Thyroid gland (tissue), 4 donors: ENCODE results near the gene CCDC70. TPM values are rescaled to one million over a fixed set of nuclear protein-coding genes. Genes with fewer than 3 reads are reported as not detected.

Experiments
- DNase-seq, 2 donors: peaks; one replicate each; pipeline ENCODE4 v3.0.0-alpha.2; 2019
- H3K27ac ChIP-seq, 3 donors: fragments of 200-600 bp; sonication (generic); 1 replicate in 2 of 3; 2 replicates in 1 of 3; pipeline ENCODE4 v1.5.1; 2016 to 2019; ENCODE audit warnings: mild to moderate bottlenecking in 1 of 3, moderate library complexity in 1 of 3
- H3K27me3 ChIP-seq: fragments of 200-600 bp; sonication (generic); one replicate; pipeline ENCODE4 v1.5.1; 2019
- H3K36me3 ChIP-seq, 2 donors: fragments of 200-600 bp; sonication (generic); one replicate each; pipeline ENCODE4 v1.5.1; 2016 to 2019
- H3K4me1 ChIP-seq, 2 donors: fragments of 200-600 bp; sonication (generic); one replicate each; pipeline ENCODE4 v1.5.1; 2017 to 2019
- H3K4me3 ChIP-seq, 3 donors: fragments of 200-600 bp; sonication (generic); replicated peaks in 1 of 3; 1 replicate in 2 of 3; 2 replicates in 1 of 3; pipeline ENCODE4 v1.5.1; 2016; ENCODE audit warnings: mild to moderate bottlenecking in 1 of 3
- H3K9me3 ChIP-seq: fragments of 200-600 bp; sonication (generic); one replicate; pipeline ENCODE4 v1.5.1; 2017
- CTCF ChIP-seq, 6 experiments: fragments of 200-600 bp in 3 of 6; fragments of 450-650 bp in 3 of 6; sonication (generic) in 3 of 6; IDR thresholded peaks; one replicate each; pipeline ENCODE4 v1.5.1; 2016 to 2019; ENCODE audit warnings: antibody characterized with exemption in 6 of 6, mild to moderate bottlenecking in 2 of 6, inconsistent platforms in 1 of 6, moderate library complexity in 1 of 6
- POLR2A ChIP-seq, 2 donors: fragments of 450-650 bp; IDR thresholded peaks; one replicate each; pipeline ENCODE4 v1.6.1; 2017; ENCODE audit warnings: antibody characterized with exemption in 2 of 2, mild to moderate bottlenecking in 2 of 2, moderate library complexity in 1 of 2
- WGBS, 2 donors: methylation state at CpG; one replicate each; pipeline ENCODE4 v1.1.5; 2017; 5-methylcytosine and 5-hydroxymethylcytosine counted together
- intact Hi-C: fragments of 100-400 bp; cut with DNase I; formaldehyde crosslinking; loops from one replicate; pipeline ENCODE4 v1.15.1; 2023
- total RNA-seq, 4 donors: library from RNA; depleted of rRNA; stranded (reverse); fragments of >200 nt; gene quantifications; one replicate each; pipeline ENCODE4 v1.2.3, GENCODE V29; 2016

Gene CCDC70
- total RNA-seq, 4 donors from 2014 or later, result 0.40 TPM; not detected in 3

- H3K27me3 ChIP-seq, result no peaks in the 10 kb centered on the region
- DNase-seq, result no peak
- no peak overlapping the region for H3K4me3 ChIP-seq
- 95 to 97% methylated on average over 1 of the region's 1 CpG for WGBS, 2 donors
- no peaks in the 10 kb centered on the region for H3K9me3 ChIP-seq
- no peaks in the 10 kb centered on the region for H3K36me3 ChIP-seq
- TF ChIP-seq CTCF (IDR thresholded peaks at IDR 0.05), result no peak
- TF ChIP-seq POLR2A (IDR thresholded peaks at IDR 0.05), result no peak
- intact Hi-C loops, result no loop called here
- no peaks in the 10 kb centered on the region for H3K4me1 ChIP-seq
- no peak overlapping the region for H3K27ac ChIP-seq
Measured at GRCh38 chr13:51856027-51856736, 5.6 kb upstream of the CCDC70 start.

GRCh38 chr13:51856998-51857397 lies 4.8 kb upstream of the CCDC70 start:
- H3K9me3 ChIP-seq, result no peaks in the 10 kb centered on the region
- no peak overlapping the region for H3K27ac ChIP-seq
- no peak overlapping the region for H3K4me3 ChIP-seq
- 62% methylated on average over 1 of the region's 1 CpG for WGBS, 2 donors
- no peaks in the 10 kb centered on the region for H3K4me1 ChIP-seq
- no peak for TF ChIP-seq CTCF (IDR thresholded peaks at IDR 0.05)
- TF ChIP-seq POLR2A (IDR thresholded peaks at IDR 0.05), result no peak
- no peaks in the 10 kb centered on the region for H3K36me3 ChIP-seq
- intact Hi-C loops, result no loop called here
- DNase-seq, result no peak
- no peaks in the 10 kb centered on the region for H3K27me3 ChIP-seq

- no peak overlapping the region for H3K4me3 ChIP-seq
- no peak overlapping the region for H3K27ac ChIP-seq
- no peaks in the 10 kb centered on the region for H3K36me3 ChIP-seq
- DNase-seq, result no peak
- no peaks in the 10 kb centered on the region for H3K27me3 ChIP-seq
- H3K4me1 ChIP-seq, result no peaks in the 10 kb centered on the region
- no peaks in the 10 kb centered on the region for H3K9me3 ChIP-seq
- intact Hi-C loops, result no loop called here
- no peak for TF ChIP-seq POLR2A (IDR thresholded peaks at IDR 0.05)
- TF ChIP-seq CTCF (IDR thresholded peaks at IDR 0.05), result no peak
- WGBS, 2 donors, result 44 to 46% methylated on average over 11 of the region's 11 CpGs
Measured at GRCh38 chr13:51858433-51859247, 3.1 kb upstream of the CCDC70 start.

GRCh38 chr13:51862957-51863356 lies 1.2 kb downstream of the CCDC70 start:
- H3K9me3 ChIP-seq, result no peaks in the 10 kb centered on the region
- WGBS, 2 donors, result 73% methylated on average over 7 of the region's 7 CpGs
- DNase-seq, result no peak
- intact Hi-C loops, result no loop called here
- H3K27ac ChIP-seq, result no peak overlapping the region
- H3K36me3 ChIP-seq, result no peaks in the 10 kb centered on the region
- H3K27me3 ChIP-seq, result no peaks in the 10 kb centered on the region
- H3K4me3 ChIP-seq, result no peak overlapping the region
- TF ChIP-seq CTCF (IDR thresholded peaks at IDR 0.05), result no peak
- TF ChIP-seq POLR2A (IDR thresholded peaks at IDR 0.05), result no peak
- H3K4me1 ChIP-seq, result no peaks in the 10 kb centered on the region

GRCh38 chr13:51865838-51866237 lies 4.1 kb downstream of the CCDC70 start:
- Histone ChIP-seq H3K9me3 (no peaks in the 10 kb centered on the region), H3K27ac (no peak overlapping the region), H3K27me3 (no peaks in the 10 kb centered on the region), H3K36me3 (no peaks in the 10 kb centered on the region), H3K4me3 (no peak overlapping the region), H3K4me1 (no peaks in the 10 kb centered on the region)
- no peak for TF ChIP-seq POLR2A (IDR thresholded peaks at IDR 0.05)
- TF ChIP-seq CTCF (IDR thresholded peaks at IDR 0.05), result no peak
- 71 to 81% methylated on average over 5 to 7 of the region's 7 CpGs for whole genome bisulfite sequencing, 2 donors
- DNase-seq, result no peak
- intact Hi-C loops, result no loop called here
